Measurements from ENCODE around the gene TYMP. TPM values are rescaled to one million over a fixed set of nuclear protein-coding genes. Genes with fewer than 3 reads are reported as not detected.

TYMP gene
- total and polyA plus RNA-seq, 2 of the 8 experiments (the other 6 are each of a cell fraction or from before 2014, with no cell fraction given), result 0.43 to 0.48 TPM

DNA sequence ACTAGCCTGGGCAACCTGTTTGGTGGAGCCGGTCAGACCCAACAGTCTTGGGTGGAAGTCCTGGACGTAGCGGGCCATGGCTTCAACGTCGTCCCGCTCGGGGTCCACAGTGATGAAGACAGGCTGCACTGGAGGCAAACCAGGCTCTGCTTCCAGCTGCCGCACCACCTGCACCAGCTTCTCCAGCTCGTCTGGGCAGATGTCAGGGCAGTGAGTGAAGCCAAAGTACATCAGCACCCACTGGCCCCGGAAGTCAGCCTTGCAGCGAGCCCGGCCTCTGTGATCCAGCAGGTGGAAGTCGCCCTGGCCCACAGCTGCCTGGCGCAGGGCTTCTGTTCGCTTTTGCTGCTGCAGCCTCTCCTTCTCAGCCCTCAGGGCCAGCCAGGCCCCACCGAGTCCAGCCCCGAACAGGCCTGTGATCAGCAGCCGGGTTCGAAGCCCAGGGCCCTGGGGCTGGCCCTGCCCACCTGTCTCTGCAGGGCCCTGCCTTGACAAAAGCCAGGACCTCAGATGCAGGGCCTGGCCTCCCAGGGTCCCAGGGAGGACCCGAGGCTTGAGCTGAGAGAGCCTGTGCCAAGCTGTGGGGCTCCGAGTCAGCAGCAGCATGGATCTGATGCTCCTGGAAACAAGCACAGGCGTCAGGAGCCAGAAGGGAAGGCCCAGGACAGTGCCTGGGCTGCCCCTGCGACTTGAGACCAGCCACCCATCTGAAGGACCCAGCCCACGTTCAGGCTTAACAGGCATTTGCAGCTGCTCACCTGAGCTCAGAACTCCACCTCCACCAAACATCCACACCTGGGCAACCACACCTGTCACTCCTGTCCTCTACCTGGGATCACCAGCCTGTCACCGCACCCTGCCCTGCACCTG lies 5.8 kb downstream of the TYMP start:
- no peak for FAIRE-seq
- CTCF ChIA-PET (ENCODE audit: partially characterized antibody), result interaction anchor here (0.6 to 3.4 kb wide), 5 partner anchors 14 to 202 kb away, joined by 3 to 36 read pairs (median 5); no protein-coding TSS in a partner anchor

More for the DNA sequence above, 5.8 kb downstream of the TYMP start:
- peaks cover 4 to 19% (median 16%) of the 10 kb centered on the region in 4 experiments; a peak in 7 of 8 replicates for H3K36me3 ChIP-seq (ENCODE audit: control insufficient read depth in 2 of 4, insufficient read depth in 4 of 4, low read length in 3 of 4)
- H2AFZ ChIP-seq (ENCODE audit: low read length), result no peak overlapping the region
- H3K9ac ChIP-seq (replicated peaks in 1 of 4; ENCODE audit: extremely low read depth in 1 of 4, low read depth in 3 of 4, low read length in 3 of 4), result no peak overlapping the region
- TF ChIP-seq POLR2A (IDR thresholded peaks at IDR 0.05; ENCODE audit: control extremely low read depth in 1 of 2, low read depth in 2 of 2, low read length in 2 of 2), result 0 out of 3 replicates have a peak, but pooled peaks of 1 of the 2 experiments have one; percentile 5
- TF ChIP-seq YY1 (IDR thresholded peaks at IDR 0.05; ENCODE audit: low read depth, low read length), result no peak
- no peak overlapping the region for H2BK12ac ChIP-seq (ENCODE audit: low read depth, low read length)
- peaks cover 8 to 24% (median 18%) of the 10 kb centered on the region in 4 experiments; a peak in 6 of 7 replicates for H3K27me3 ChIP-seq (replicated peaks in 1 of 4; ENCODE audit: control insufficient read depth in 3 of 4, extremely low read depth in 1 of 4, insufficient read depth in 3 of 4, low read length in 3 of 4)
- WGBS, 2 experiments (ENCODE audit: extremely low coverage in 1 of 2, insufficient coverage in 1 of 2, insufficient read length in 1 of 2, insufficient replicate concordance in 2 of 2, low coverage in 1 of 2, low lambda C conversion rate in 2 of 2, missing lambda C conversion rate in 1 of 2), result 89% methylated on average over 25 of the region's 25 CpGs; no CpG with 5 or more reads in 1 of the 2 experiments
- no peak overlapping the region for H2BK20ac ChIP-seq (ENCODE audit: low read length)
- no peaks in the 10 kb centered on the region for H3K9me3 ChIP-seq (ENCODE audit: insufficient read depth in 2 of 2, low read depth in 1 of 2, low read length in 1 of 2)
- H2BK15ac ChIP-seq (ENCODE audit: low read length), result no peak overlapping the region
- H3K27ac ChIP-seq (ENCODE audit: low read depth, low read length), result no peak overlapping the region
- no peak overlapping the region for H3K56ac ChIP-seq (replicated peaks; ENCODE audit: insufficient read length, low read depth, low read length)
- no peak overlapping the region for H3K23ac ChIP-seq (ENCODE audit: insufficient read length)
- H3K14ac ChIP-seq (ENCODE audit: insufficient read length), result no peak overlapping the region
- H3K18ac ChIP-seq (ENCODE audit: extremely low read depth, low read length), result no peak overlapping the region
- no peak overlapping the region for H2AK5ac ChIP-seq (ENCODE audit: low read depth, low read length)
- no peak overlapping the region for H4K5ac ChIP-seq (ENCODE audit: insufficient read length, low read depth, low read length)
- no peak overlapping the region for H2BK5ac ChIP-seq (ENCODE audit: low read depth, low read length)
- H3K23me2 ChIP-seq (ENCODE audit: low read depth, low read length), result peaks cover 17% of the 10 kb centered on the region; the same call in 1 of the 2 replicates
- no peak overlapping the region for H3K4ac ChIP-seq (replicated peaks; ENCODE audit: insufficient read length, low read depth, low read length)
- peak overlapping the region; percentile 63 to 78 (median 67); a peak in 5 of 8 replicates for H3K4me3 ChIP-seq (ENCODE audit: extremely low read depth in 1 of 4, insufficient read depth in 2 of 4, low read depth in 3 of 4, low read length in 4 of 4)
- H4K20me1 ChIP-seq (replicated peaks in 1 of 2; ENCODE audit: control insufficient read depth in 1 of 2, insufficient read depth in 2 of 2, low read length in 2 of 2), result peaks cover 5 to 23% of the 10 kb centered on the region in 2 experiments
- peak overlapping the region; percentile 70 to 88 for H3K4me2 ChIP-seq (ENCODE audit: insufficient read depth in 1 of 2, low read depth in 2 of 2, low read length in 2 of 2)
- no peak overlapping the region for H4K91ac ChIP-seq (replicated peaks; ENCODE audit: insufficient read length, low read length)
- H2BK120ac ChIP-seq (replicated peaks; ENCODE audit: low read depth, low read length), result no peak overlapping the region
- POLR2A ChIA-PET (ENCODE audit: partially characterized antibody), result interaction anchor here (0.7 to 3.0 kb wide), 8 partner anchors 8 to 50 kb away, joined by 3 to 32 read pairs (median 6); partner anchors contain the start of genes LMF2, NCAPH2 and SYCE3
- no peaks in the 10 kb centered on the region for H3K79me1 ChIP-seq (ENCODE audit: low read depth, low read length)
- H4K8ac ChIP-seq (ENCODE audit: extremely low read depth, insufficient read depth, low read length), result 0 out of 2 replicates have a peak overlapping the region, but pooled peaks have one; percentile 0
- DNase-seq (ENCODE audit: low read depth in 1 of 2, low spot score in 2 of 2), result no peak
- H3K4me1 ChIP-seq (replicated peaks in 1 of 4; ENCODE audit: control insufficient read depth in 3 of 4, insufficient read depth in 4 of 4, low read length in 3 of 4), result peaks cover 0 to 11% (median 6%) of the 10 kb centered on the region in 4 experiments; a peak in 5 of 7 replicates
- no peaks in the 10 kb centered on the region for H3K79me2 ChIP-seq (ENCODE audit: control insufficient read depth in 1 of 2, insufficient read depth in 2 of 2, low read length in 2 of 2)
